HG03103 (cell line): ENCODE measurements around the gene CDKAL1.
"Not testable (repeated sequence)": the region's sequence is repeated elsewhere in the genome, so short reads cannot be mapped to it uniquely, and the experiment has no call there.

Source experiments
- ATAC-seq: cut with Tn5 transposase; IDR thresholded peaks from one replicate; pipeline ENCODE4 v1.9.1; 2021; ENCODE audit warnings: low read depth; ENCODE audit not compliant: unreplicated experiment

CDKAL1 gene

GRCh38 chr6:21079468-21080048 lies 545.3 kb downstream of the CDKAL1 start:
- no peak for ATAC-seq

- ATAC-seq: no peak
Observed at GRCh38 chr6:21080221-21080620, 546.0 kb downstream of the CDKAL1 start.

GRCh38 chr6:21082091-21082490 lies 547.8 kb downstream of the CDKAL1 start:
- ATAC-seq: no peak

DNA sequence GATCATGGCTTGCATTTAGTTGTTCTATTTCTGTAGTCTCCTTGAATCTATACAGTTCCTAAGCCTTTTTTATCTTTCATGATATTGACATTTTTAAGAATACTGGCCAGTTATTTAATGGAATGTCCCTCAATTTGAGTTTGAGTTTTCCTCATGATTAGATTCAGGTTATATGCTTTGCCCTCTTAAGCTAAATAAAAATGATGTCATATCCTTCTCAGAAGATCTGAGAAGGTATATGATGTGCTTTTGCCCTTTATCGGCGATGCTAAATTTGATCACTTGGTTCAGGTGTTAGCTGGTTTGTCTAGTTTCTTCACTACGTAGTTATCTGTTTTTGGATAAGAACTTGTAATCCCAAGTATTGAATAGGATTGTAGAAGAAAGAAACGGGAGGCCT lies 549.5 kb downstream of the CDKAL1 start:
- no peak for ATAC-seq

DNA sequence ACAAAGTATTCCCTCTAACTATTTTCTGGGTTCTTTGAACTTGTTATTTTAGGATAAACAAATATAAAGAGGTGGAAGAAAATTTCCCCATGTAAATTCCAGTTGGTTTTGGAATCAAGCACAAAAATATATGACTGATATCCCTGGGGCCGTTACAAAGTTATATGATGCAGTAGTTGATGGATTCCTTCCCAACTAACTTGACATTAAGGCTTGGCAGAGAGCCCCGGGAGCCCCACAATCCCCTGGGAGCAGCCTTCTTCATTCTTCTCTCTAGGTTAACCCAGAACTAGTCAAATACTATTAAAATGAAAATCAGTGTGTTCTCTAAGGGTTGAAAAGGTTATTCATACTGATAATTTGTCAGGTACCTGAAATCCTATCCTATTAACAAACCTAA lies 550.4 kb downstream of the CDKAL1 start:
- no peak for ATAC-seq

- ATAC-seq: no peak
Observed at GRCh38 chr6:21085211-21085610, 551.0 kb downstream of the CDKAL1 start.

DNA sequence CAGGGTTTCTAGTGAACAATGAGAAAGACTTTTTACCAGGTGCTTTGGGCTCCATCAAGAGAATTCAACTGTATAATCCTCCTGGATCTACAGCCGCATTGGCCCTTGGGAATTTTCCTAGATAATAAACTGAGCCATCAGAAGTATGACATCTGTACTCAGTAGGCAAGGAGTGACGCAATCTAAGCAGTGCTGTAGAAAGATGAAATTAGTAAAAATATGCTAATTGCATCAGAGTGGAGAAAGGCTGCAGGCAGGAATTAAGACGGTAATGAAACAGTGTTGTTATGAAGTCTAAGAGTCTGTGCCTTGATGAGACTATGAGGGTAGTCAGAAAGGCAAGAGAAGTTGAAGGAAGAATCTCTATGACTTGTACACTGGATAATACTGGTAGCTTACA lies 551.4 kb downstream of the CDKAL1 start:
- ATAC-seq: no peak

GRCh38 chr6:21087188-21087587 lies 552.9 kb downstream of the CDKAL1 start:
- no peak for ATAC-seq

GRCh38 chr6:21091411-21091810 lies 557.2 kb downstream of the CDKAL1 start:
- no peak for ATAC-seq

DNA sequence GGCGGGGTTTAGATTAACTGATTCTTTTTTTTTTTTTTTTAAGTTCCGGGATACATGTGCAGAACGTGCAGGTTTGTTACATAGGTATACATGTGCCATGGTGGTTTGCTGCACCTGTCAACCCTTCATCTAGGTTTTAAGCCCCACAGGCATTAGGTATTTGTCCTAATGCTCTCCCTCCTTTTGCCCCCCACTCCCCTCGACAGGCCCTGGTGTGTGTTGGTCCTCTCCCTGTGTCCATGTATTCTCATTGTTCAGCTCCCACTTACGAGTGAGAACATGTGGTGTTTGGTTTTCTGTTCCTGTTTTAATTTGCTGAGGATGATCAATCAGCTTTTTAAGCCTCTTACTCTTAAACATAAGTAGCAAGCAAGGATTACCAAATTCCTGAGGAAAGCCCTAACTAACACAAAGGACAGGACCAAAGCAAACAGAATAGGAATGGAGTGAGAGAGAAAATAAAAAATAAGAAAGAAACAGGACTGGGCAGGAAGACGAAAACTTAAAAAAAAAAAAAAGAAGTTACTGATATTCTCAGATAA lies 558.0 kb downstream of the CDKAL1 start:
- not testable (repeated sequence) for ATAC-seq

- no peak for ATAC-seq
Observed at GRCh38 chr6:21095462-21095861, 561.2 kb downstream of the CDKAL1 start.

GRCh38 chr6:21098134-21098533 lies 563.9 kb downstream of the CDKAL1 start:
- no peak for ATAC-seq

GRCh38 chr6:21098744-21099143 lies 564.5 kb downstream of the CDKAL1 start:
- ATAC-seq: no peak

DNA sequence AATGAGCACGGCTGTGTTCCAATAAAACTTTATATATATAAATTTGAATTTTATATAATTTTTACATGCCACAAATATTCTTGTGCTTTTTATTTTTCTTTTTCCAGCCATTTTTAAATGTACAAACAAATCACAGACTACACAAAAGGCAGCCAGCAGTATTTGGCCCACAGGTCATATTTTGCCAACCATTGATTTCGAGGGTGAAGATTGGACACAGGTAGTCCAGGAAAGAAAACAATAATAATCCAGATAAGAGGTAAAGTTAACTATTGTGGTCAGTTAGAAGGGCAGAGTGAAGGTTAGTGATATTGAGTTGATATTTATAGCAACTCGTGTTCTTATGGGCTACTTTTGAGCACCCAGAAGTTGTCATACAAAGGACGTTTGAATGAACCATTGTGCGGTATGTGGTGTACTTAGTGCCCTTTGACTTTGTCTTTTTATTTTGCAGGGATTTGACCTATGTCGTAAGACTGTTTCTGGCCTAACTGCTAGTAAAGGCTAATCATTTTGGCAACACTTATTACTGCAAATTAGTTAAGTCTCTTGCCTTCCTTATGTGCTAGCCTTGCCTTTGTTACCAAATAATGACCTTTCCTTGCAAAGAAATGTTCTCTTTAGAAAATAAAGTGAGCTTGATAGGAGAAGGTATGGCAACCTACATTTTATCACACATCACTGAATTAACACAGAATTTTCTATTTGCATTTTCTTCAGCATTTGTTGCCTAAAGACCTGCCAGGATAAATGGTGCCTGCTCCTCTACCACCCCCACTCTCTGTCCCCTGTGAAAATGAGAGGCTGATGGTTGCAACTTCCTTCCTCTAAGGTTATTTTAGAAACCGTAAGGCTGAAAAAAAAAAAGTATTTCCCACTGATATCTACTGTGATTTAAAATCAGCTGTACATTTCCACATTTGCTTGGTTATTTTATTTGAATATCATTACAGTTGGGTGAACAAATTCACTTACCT lies 565.4 kb downstream of the CDKAL1 start:
- peak; percentile 76 for ATAC-seq

DNA sequence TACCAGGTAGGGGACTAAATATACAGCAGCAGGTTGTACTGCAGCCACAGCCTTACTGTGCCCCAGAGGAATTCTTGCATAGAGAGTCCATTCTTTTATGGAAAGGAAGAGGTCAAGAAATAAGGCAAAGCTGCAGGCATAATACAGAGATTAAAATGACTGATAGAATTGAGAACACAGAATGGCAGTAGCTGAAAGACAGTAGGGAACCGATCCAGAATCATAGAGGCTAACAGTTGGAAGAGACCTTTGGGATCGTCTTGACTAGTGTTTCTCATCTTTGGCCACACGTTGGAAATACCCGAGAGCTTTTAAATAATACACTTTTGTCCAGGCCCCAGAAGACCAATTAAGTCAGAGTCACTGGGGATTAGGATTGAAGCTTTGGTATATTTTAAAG lies 566.7 kb downstream of the CDKAL1 start:
- no peak for ATAC-seq

DNA sequence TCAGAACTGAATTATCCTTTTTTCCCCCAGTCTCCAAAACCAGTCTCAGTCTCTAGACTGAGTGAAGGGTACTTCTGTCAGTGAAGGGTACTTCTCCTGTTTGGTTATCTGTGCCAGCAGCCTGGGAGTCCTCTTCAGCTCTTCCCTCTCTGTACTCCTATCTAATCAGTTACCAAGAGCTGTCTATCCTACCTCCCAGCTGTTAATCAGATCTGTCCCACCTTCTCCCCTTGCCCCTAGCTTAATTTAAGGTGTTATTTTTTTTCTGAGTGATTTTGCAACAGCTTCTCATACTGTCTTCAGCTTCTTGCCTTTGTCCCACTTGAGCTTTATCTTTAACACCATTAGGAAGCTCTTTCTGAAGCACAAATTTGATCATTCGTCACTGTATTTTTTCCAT lies 567.4 kb downstream of the CDKAL1 start:
- no peak for ATAC-seq

DNA sequence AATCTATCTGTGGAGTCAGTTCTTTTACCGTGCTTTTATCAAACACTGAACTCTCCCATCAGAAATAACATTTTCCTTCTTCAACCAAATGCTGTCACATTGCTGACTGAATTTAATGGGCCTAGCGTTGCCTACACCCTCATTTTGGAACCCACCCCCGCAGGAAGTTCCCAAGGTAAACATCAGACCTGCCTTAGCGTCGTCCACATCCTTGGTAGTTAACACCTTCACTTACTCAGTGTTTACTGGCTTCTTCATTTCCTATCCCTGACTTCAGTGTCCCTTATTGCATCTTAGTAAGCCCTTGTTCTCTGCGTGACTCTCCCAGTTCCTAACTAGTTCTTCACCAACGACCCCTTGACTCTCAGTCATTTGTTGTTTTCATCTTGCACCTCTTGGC lies 567.9 kb downstream of the CDKAL1 start:
- no peak for ATAC-seq

DNA sequence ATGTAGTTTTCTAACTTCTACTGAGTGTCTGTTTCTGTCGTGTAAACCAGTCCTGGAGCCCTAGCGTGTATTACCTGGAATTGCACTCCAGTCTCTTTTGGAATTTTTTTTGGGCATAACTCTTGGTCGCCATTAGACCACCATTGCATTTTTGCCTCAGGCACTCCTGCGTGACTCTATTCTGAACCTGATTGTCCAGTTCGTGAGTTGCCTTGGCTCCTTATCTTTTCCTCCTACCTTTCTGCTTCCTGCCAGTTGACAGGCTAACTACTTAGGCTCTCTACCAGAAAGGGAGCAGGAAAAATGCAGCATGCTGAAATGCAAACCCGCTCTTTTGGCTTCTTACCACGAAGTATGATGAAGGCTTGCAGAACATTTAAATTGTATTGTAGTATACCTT lies 568.4 kb downstream of the CDKAL1 start:
- no peak for ATAC-seq

- ATAC-seq: no peak
Observed at GRCh38 chr6:21103626-21104224, 569.5 kb downstream of the CDKAL1 start.

GRCh38 chr6:21104288-21104687 lies 570.0 kb downstream of the CDKAL1 start:
- no peak for ATAC-seq

DNA sequence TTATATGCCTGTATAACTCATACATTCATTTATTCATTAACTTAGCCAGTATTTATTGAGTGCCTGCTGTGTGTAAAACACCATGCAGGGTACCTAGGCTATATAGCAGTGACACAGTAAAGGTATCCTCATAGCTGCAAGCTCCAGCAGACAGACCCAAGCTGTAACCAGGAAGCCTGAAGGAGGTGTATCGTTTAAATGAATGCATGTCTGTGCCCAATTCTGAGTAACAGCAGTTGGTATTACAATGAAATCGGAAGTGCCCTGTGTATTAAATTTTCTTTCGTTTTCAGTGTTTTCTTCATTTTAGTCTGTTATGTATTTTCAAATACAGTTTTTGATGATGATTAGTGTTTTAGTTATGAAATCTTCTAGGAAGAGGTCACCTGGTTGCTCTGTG lies 573.5 kb downstream of the CDKAL1 start:
- no peak for ATAC-seq
